Limb (tissue), 2 donors: ENCODE measurements around the gene C19orf47.

Source experiments
- DNase-seq, 2 donors: peaks; one replicate each; pipeline ENCODE4 v3.0.0-alpha.2; 2016; ENCODE audit errors: extremely low spot score in 2 of 2

The C19orf47 gene

DNA sequence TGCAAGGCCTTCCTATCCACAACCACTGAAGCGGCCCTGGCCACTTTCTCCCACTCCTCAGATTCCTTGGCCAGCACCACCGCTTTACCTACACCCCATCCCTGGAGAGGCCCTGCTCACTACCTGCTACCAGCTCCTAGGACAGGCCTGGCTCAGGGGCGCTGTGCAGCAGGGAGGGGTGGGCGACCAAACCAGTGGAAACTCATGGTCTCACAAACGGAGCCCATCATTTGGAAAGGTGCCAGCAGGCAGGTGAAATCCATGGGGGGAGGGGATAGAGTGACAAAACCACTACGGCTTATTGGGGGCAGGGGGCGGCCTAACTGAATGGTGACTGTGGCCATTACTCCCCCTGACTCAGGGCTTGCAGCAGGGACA lies 27.6 kb downstream of the C19orf47 start:
- DNase-seq, result no peak

DNA sequence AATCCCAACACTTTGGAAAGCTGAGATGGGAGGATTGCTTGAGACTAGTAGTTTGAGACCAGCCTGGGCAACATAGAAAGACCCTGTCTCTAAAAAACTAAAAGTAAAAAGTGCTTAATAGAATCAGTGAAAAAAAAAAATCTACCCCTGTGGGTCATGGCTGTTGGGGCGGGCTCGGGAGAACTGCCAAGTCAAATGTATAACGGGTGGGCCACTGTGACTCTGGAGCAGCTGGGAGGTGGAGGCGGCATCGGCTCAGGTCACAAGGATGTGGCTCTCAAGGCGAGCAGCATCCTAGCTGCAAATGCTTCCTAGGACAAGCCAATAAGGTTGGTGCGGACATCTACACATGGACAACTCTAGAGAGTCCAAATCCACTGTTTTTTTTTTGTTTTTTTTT lies 30.9 kb downstream of the C19orf47 start:
- DNase-seq, result no peak

DNA sequence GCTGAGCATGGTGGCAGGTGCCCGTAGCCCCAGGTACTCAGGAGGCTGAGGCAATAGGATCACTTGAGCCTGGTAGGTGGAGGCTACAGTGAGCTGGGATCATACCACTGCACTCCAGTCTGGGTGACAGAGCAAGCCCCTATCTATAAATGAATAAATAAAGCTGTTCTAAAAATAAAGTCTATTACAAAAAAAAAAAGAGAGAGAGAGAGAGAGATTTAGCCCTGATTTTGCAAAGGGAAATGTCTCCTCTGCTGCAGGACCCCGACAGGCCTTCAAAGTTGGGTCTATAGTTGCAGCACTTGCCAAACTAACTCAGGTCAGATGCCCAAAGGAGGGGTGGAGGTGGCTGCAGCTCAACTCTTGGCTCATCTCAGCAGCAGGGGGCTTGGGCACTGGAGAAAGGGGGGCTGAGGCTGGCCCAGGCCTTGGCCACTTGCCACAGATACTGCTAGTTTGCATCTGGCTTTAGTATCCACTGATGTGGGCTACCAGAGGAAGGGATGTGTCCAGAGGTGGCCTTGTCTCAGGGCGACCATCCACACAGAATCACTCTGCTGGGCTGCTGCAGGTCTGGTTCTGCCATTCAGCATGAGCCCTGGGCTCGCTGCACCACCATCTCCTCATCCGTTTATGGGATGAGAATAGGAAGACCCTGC lies 32.3 kb downstream of the C19orf47 start:
- no peak for DNase-seq

DNA sequence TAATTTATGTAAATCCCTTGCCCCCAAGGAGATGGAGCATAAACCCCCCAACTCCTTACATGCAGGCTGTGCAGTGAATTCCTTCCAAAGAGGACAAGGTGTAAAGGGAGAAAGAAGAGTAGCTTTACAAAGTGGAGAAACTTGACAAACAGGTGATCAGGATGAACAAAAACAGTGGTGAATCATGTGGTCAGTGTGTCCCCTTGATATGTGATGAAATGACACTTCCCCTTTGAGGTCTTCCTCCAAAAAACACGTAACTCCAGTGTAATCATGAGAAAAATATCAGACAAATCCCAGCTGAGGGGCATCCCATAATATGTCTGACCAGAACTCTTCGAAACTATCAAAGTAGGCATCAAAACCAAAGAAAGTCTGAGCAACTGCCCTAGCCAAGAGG lies 33.5 kb downstream of the C19orf47 start:
- no peak for DNase-seq

- DNase-seq, result no peak
These were observed 34.8 kb downstream of the C19orf47 start for GRCh38 chr19:40313229-40313983.

DNA sequence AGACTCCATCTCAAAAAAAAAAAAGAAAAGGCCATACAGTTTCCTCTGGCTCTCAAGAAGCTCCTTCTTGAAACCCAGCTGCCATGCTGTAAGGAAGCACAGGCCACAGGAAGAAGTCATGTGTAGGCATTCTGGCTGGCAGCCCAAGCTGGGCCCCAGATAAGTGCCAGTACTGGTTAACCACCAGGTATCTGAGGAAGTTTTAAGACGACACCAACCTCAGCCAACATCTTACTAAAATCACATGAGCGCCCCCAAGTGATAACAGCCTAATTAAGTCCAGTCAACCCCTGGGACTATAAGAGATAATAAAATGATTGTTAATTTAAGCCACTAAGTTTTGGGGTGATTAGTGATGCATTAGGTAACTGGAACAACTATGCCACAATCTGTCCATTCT lies 35.7 kb downstream of the C19orf47 start:
- DNase-seq, result no peak

DNA sequence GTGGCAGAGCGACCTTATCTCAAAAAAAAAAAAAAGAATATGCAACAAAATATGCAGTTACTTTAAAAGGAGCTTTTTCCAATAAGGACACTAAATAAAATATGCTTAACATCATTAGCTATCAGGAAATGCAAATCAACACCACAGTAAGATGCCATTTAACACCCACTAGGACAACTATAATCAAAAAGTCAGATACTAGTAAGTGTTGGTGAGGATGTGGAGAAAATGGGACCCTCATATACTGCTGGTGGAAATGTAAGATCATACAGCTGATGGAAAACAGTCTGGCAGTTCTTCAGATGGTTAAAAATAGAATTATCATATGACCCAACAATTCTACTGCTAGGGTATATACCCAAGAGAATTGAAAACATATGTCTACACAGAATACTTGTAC lies 38.5 kb downstream of the C19orf47 start:
- DNase-seq, result no peak

- peak; percentile 83 to 86 for DNase-seq
These were observed 42.8 kb downstream of the C19orf47 start for GRCh38 chr19:40305403-40305802.

DNA sequence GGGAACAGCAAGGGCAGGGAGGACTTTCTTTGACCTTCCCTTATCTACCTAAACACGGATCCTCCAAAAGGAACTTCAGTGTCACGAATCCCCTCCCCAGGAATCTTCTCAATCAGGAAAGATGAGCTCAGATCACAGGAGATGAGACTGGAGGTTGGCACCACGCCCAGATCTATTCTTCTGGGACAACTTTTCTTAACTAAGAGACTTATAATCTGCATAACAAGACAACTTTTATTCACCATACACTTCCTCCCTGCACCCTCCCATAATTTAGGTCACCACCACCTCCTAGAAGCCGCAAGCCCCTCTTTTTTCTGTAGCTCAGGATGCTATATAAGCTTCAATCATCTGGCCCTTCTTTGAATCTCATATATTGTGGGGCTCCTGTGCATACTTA lies 43.9 kb downstream of the C19orf47 start:
- DNase-seq, result no peak

- no peak for DNase-seq
These were observed 44.4 kb downstream of the C19orf47 start for GRCh38 chr19:40303765-40304164.

DNA sequence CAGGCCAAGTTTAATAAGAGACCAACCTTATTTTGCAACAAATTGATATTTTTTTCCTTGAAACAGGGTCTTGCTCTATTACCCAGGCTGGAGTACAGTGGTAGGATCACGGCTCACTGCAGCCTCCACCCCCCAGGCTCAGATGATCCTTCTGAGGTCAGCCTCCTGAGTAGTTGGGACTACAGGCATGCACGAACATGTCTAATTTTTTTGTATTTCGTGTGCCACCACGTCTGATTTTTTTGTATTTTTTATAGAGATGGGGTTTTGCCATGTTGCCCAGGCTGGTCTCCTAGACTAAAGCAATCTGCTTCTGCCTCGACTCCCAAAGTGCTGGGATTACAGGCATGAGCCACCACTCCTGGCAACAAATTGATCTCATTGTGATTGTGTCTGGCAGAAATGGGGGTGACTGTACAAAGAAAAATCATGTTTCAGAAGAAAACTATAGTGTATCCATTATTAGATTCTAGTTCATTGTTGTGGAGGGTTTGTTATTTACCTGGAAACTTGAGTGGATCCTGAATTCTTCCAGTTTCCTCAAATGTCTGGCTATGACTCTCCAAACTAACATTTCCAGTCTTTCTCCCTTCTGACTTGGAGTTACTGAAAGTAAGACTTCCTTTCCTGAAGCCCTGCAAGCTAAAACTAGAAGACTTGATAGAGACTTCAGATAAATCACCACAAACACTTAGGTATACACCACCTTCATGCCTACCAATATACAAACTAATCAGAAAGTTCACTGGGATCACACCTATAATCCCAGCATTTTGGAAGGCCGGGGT lies 45.8 kb downstream of the C19orf47 start:
- DNase-seq, result no peak

DNA sequence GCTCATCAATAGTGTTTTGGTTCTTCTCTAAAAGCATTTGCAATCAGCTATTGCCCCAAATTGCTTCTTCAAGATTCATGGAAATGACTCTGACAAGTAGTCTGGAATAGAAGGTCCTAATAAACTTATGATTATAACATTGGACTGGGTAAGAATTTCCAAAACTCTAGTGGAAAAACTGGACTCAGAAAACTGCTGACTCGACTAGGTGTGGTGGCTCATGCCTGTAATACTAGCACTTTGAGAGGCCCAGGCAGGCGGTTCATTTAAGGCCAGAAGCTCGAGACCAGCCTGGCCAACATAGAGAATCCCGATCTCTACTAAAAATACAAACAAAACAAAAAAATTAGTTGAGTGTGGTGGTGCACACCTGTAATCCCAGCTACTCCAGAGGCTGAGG lies 47.5 kb downstream of the C19orf47 start:
- DNase-seq, result no peak

DNA sequence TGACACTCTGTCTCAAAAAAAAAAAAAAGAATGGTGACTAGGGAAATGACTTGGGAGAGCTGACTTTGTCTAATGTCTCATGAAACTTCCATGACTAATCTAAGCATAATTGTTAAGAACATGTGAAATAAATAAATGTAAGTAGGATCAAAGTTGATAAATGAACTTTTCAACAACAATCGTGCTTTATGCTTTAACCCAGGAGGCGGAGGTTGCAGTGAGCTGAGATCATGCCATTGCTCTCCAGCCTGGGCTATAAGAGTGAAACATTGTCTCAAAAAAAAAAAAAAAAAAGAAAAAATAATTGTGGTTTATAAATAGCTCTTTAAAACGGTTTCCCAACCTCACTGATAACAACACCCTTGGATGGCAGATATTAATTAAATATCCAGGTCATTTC lies 50.2 kb downstream of the C19orf47 start:
- no peak for DNase-seq

- DNase-seq, result no peak
These were observed 53.6 kb downstream of the C19orf47 start for GRCh38 chr19:40294560-40294959.

GRCh38 chr19:40286971-40287421 lies 61.2 kb downstream of the C19orf47 start:
- DNase-seq, result no peak

- peak in 1 of 2 donors; percentile 50 for DNase-seq
These were observed 61.8 kb downstream of the C19orf47 start for GRCh38 chr19:40286235-40286970.

GRCh38 chr19:40285353-40286234 lies 62.6 kb downstream of the C19orf47 start:
- peak; percentile 98 to 100 for DNase-seq

- peak; percentile 59 to 94 for DNase-seq
These were observed 63.5 kb downstream of the C19orf47 start, which contains the start of gene AKT2 for GRCh38 chr19:40284501-40285352. Gene AKT2, minus strand, starts transcription at chr19:40285345. Its CDS starts 20,078 bp downstream, at chr19:40265267.

GRCh38 chr19:40284251-40284500 lies 64.0 kb downstream of the C19orf47 start:
- no peak for DNase-seq
